NCI-H460 (cell line): Measurements from ENCODE around the gene IFNL1. TPM values are rescaled to one million over a fixed set of nuclear protein-coding genes. Genes with fewer than 3 reads are reported as not detected.
A peak's percentile ranks its signal among the peaks of the same experiment; 100 is the strongest.
"Not testable (repeated sequence)": the region's sequence is repeated elsewhere in the genome, so short reads cannot be mapped to it uniquely, and the experiment has no call there.

ENCODE experiments used
- DNase-seq: peaks from one replicate; pipeline ENCODE4 v3.0.0-alpha.2; 2016; ENCODE audit warnings: low read depth; ENCODE audit errors: extremely low read depth
- total RNA-seq: library from RNA; depleted of rRNA; stranded (reverse); fragments of >200 nt; shearing (Covaris generic); gene quantifications from 2 replicates; pipeline ENCODE4 v1.2.3, GENCODE V29; 2014

The IFNL1 gene
- total RNA-seq, 1 experiment from 2014 or later = not detected

DNA sequence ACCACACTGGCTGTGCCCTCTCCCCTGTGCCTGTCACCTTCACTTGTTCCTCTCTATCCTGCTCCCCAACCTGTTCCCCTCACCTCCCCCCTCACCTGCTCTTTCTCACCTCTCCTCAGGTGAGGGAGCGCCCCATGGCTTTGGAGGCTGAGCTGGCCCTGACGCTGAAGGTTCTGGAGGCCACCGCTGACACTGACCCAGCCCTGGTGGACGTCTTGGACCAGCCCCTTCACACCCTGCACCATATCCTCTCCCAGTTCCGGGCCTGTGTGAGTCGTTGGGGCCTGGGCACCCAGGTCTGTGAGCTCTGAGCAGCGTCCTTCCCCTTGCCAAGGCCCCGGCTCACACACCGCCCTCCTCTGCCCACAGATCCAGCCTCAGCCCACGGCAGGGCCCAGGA, 26.8 kb upstream of the IFNL1 start:
- DNase-seq = not testable (repeated sequence)

DNA sequence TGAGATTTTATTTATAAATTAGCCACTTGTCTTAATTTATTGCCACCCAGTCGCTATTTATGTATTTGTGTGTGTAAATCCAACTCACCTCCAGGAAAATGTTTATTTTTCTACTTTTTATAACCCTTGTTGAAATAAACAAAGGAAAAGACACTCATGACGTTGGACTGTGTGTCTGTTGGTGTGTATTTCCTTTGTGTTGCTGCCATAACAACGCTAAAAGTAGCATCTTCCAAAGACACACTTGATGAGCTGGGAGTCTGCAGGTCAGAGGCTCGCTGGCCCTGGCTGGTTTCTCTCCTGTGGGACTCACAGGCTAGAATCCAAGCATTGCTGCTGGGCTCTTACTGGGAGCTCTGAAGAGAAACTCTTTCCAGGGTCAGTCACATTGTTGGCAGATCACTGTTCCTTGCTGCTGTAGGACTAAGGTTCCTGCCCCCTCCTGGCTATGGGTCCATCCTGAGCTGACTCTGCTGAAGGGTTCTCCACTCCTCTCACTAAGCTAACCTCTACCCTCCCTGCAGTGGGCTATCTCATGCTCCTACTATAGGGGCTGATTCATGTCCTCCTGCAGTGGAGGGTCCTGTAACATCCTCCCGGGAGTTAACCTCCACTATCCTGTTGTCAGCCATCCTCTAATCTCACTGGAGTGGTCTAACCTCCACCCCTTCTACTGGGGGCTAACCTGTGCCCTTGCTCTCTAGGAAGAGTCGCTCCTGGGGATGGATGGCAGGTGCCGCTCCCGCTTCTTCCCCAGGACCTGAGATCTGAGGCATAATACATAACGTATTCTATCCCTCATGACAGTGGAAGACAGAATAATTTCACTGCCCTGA, 26.0 kb upstream of the IFNL1 start:
- no peak for DNase-seq

DNA sequence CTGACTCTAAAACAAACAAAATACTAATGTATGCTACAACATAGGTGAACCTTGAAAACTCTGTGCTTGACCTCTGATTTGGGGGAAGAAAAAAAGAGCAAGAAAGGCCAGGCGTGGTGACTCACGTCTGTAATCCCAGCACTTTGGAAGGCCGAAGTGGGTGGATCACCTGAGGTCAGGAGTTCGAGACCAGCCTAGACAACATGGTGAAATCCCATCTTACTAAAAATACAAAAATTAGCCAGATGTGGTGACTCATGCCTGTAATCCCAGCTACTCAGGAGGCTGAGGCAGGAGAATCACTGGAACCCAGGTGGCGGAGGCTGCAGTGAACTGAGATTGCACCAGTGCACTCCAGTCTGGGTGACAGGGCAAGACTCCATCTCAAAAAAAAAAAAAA, 22.3 kb upstream of the IFNL1 start:
- DNase-seq = not testable (repeated sequence)

DNA sequence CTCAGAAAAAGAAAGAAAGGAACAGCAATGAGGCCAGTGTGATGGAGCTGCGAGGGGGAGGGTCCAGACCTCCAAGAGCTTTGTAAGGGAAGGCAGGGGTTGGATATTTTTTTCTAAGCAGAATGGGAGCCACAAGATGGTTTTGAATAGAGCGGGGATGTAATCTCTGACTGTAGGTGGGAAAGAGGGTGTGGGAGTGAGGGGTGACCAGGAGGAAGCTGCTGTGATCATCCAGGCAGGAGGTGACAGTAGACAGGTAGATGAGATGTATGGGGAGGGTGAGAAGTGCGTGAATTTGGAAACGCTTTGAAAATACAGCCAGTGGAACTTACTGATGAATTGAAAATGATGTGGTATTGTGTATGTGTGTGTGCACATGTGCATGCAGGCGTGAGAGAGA, 20.6 kb upstream of the IFNL1 start:
- no peak for DNase-seq

DNA sequence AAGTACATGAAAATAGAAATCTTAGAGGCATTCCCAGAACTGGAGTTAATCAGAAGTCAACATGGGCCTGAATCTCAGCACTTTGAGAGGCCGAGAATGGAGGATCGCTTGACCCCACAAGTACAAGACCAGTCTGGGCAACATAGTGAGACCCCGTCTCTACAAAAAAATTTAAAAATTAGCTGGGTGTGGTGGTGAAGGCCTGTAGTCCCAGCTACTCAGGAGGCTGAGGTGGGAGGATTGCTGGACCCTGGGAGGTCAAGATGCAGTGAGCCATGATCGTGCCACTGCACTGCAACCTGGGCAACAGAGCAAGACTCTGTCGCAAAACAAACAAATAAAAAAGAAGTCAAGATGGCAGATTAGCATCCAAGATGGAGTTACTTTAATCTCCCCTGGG, 19.5 kb upstream of the IFNL1 start:
- DNase-seq = no peak

DNA sequence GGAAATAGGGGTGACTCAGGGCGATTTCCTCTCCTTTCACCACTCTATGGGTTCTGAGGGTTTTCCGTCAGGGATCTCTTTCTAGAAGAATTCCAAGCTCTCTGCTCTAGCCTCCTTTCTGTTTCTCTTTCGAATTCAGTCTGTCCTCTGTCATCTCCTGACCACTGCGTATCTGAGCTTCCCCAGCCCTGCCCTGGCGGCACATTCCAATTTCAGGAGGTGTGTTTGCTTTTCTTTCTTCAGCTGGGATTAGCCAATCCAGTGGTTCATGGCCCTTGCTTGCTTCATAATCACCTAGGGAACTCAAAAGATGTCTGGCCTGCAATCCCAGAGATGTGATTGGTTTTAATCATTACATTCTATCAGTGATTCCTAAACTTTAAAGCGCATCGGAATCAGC, 18.6 kb upstream of the IFNL1 start:
- no peak for DNase-seq

DNA sequence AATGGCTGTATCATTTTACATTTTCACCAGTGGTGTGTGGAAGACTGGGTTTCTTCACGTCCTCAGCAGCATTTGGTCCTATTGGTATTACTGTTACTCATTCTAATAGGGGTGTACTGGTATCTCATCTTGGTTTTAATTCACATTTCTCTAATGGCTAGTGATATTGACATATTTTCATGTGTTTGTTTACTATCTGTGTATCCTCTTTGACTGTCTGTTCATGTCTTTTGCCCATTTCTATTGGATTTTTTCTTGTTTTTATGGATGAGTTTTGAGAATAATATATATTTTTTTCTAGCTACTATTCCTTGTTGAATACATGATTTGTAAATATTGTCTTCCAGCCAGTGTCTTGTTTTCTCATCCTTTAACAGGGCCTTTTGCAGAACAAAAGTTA, 14.2 kb upstream of the IFNL1 start:
- DNase-seq = no peak

DNA sequence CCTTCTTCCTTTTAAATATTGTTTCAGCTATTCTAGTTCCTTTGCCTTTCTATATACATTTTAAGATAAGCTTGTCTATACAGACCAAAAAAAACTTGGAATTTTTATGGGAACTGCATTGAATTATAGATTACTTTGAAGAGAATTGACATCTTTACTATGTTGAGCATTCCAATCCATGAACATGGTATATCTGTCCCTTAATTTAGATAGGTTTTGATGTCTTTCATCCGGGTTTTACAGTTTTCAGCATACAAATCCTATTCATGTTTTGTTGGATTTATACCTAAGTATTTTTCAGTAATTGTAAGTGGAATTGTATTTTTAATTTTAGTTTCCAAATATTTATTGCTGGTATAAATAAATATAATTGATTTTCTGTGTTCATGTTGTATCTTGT, 12.2 kb upstream of the IFNL1 start:
- no peak for DNase-seq

DNA sequence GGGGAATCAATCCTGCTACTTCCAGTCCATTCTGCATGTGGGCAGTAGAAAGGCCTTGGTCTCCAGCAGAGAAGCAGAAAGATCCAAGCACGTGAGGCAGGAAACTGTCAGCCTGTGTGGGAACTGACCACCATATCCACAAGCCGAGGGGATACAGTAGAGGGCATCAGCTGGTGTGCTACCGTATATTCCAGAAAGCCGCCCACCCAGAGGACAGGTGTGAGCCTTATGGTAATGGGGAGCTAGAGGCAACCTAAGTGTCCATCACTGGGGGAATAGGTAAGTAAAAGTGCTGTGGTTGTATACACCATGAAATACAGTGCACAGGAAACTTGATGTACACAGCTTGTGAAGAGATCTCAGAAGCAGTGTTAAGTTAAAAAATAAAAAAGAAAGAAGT, 2.8 kb upstream of the IFNL1 start:
- no peak for DNase-seq

DNA sequence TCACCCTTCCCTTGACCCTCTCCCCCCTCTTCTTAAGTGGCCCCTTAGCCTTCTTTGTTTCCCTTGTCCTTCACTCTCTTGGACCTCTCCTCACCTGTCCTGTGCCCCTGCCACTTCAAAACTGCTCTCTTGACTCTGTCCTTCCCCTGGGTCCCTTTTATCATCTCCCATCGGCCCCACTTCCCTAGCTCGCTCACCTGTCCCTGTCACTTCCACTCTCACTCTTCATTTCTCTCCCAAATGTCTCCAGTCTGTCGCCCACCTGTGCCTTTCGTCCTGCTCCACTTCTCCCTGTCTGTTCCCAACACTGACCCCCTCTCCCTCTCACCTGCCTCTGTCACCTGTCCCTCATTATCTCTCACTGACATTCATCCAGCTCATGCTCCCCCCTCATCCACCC, 699 bp downstream of the IFNL1 start:
- DNase-seq = no peak

DNA sequence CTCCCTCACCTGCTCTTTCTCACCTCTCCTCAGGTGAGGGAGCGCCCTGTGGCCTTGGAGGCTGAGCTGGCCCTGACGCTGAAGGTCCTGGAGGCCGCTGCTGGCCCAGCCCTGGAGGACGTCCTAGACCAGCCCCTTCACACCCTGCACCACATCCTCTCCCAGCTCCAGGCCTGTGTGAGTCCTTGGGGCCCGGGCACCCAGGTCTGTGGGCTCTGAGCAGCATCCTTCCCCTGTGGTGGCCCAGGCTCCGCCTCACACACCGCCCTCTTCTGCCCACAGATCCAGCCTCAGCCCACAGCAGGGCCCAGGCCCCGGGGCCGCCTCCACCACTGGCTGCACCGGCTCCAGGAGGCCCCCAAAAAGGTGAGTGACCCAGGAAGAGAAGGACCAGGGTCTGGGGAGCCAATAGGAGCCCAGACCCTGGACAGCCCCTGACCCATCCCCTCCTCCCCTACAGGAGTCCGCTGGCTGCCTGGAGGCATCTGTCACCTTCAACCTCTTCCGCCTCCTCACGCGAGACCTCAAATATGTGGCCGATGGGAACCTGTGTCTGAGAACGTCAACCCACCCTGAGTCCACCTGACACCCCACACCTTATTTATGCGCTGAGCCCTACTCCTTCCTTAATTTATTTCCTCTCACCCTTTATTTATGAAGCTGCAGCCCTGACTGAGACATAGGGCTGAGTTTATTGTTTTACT, 1.9 kb downstream of the IFNL1 start:
- no peak for DNase-seq

DNA sequence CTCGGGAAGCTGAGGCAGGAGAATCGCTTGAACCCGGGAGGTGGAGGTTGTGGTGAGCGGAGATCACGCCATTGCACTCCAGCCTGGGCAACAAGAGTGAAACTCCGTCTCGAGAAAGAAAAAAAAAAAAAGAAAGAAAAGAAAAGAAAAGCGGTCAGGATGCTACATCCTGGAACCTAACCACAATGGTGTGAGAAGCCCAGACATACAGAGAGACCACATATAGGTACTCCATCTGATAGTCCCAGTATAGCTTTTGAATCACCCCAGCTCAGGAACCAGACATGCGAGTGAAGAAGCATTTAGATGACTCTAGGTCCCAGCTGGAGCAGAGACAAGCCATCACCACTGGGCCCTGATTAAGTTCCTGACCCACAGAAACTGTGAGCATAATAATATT, 3.2 kb downstream of the IFNL1 start:
- DNase-seq = no peak

DNA sequence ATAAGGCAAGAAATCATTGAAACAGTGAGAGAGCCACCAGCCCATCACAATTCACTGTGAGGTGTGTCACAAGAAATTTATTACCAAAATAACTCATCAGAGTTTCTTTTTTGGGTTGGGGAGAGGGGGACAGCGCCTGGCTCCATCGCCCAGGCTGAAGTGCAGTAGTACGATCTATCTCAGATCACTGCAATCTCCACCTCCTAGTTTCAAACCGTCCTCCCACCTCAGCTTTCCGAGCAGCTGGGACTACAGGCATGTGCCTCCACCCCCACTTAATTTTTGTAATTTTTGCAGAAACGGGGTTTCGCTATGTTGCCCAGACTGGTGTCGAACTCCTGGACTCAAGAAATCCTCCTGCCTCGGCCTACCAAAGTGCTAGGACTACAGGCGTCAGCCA, 3.6 kb downstream of the IFNL1 start:
- no peak for DNase-seq

DNA sequence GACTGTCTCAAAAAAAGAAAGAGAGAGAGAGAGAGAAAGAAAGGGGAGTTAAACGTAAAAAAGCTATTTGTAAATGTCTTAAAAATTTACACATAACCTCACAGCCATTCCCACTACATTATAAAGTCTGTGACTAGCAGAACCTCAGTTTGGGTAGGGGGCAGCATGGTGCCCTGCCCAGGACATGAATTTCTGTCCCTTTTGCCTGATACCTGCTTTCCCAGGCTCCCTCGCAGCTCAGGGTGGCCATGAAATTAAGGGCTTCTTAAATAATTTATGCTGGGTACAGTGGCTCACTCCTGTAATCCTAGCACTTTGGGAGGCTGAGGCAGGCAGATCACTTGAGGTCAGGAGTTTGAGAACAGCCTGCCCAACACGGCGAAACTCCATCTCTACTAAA, 4.8 kb downstream of the IFNL1 start:
- no peak for DNase-seq

DNA sequence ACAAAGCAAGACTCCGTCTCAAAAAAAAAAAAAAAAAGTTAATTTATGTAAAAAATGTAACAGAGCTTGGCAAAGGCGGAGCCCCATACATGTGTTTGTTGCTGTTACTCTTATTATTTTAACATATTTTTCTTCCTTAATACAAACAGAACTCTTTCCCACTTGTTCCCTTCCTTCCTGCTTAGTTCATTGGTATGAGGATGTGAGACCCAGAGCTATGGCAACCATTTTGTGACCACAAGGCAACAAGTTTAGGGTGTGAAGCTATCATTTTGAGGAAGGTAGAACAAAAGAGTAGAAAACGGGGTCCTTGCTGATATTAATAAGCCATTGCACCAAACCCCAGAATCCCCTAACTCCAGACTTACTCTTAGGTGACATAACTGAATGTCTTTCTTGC, 5.4 kb downstream of the IFNL1 start:
- DNase-seq = no peak

DNA sequence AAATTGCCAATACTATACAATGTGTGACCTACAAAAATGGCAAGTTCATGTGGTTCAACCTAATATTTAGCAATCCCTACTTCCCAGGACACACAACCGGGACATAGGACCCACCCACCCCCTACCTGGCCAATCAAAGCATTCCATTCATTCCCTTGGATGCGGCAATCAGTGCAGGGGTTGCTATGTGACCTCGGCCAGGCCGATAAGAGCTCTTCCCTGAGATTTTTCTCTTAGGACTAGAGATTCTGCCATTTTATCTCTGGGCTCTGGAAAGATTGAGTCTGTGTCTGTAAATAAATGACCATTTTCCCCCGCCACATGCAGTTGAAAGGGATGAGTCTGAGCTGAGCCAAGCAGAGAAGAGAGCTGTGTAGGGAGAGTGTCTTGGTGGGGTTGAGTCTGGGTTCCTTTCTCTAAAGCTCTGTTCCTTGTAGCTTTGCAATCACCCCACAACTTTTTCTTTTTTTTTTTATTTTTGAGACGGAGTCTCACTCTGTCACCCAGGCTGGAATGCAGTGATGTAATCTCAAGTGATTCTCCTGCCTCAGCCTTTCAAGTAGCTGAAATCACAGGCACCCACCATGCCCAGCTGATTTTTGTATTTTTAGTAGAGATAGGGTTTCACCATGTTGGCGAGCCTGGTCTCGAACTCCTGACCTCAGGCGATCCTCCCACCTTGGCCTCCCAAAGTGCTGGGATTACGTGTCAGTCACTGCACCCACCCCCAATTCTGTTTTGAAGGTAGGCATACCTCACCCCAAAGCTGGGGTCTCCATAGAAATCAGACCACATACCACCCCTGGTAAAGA, 7.4 kb downstream of the IFNL1 start:
- DNase-seq = no peak

DNA sequence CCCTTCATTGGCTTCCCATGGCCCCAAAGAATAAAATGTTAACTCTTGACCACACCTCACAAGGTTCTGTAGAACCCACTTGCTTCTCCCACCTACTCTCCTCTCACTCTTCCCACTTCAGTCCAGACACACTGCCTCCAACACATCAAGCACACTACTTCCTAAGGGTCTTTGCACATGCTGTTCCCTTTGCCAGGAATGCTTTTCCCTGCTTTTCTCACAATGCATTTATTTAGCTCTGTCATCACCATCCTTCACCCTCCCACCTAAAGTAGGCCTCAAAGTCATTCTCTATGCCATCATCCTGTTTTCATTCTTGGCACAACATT, 7.9 kb downstream of the IFNL1 start:
- no peak for DNase-seq

DNA sequence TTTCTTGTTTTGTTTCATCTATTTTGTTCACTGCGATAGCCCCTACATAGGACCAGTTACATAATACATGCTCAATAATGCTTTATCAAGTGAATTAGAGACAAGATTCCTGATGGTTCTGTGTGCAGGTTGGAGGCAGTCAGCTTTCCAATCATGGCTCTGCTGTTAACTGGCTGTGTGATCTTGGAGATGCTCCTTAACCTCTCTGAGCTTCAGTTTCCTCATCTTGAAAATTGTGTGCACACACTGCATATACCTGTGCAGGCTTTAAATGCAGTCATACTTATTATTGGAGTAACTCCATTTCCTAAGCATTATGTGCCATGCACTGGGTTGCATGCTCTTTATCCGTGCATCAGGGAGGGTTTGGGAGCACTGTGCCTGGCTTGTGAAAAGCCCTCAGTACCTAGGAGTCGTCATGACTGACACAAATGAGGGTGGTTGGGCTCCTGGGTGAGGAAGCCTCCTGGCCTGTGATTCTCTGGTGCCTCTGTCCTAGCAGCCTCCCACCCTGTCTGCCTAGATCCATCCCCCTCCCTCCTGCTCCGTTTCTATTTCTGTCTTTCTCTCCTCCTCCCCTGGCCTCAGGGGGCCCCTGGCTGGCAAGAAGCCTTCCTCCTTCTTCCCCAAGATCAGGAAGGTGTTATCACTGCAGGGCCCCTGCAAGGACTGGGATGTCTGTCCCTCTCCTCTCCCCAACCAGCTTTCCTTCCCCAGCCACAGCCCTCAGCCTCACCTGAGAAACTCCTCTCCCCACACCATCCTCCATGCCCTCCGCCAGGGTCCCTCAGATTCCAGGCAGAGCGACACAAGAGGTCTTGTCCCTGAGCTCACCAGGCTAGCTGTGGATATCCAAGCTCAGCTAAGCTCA, 8.7 kb downstream of the IFNL1 start:
- no peak for DNase-seq

DNA sequence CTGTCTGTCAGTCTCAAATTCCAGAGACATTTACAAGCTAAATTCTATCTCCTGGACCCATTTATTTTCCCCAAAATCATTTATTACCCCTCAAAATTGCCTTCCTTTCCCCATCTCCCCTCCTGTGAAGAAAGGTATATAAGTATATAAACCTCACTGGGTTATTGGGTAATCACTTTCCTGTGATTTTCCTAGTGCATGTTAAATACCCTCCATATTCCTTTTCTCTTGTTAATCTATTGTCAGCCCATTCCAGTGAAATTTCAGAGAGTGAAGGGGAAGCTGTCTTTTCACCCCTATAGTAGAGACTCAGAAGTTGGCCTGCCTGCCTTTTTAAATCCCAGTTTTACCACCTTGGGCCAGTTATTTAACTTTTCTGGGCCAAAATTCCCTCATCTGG, 9.9 kb downstream of the IFNL1 start:
- DNase-seq = no peak

DNA sequence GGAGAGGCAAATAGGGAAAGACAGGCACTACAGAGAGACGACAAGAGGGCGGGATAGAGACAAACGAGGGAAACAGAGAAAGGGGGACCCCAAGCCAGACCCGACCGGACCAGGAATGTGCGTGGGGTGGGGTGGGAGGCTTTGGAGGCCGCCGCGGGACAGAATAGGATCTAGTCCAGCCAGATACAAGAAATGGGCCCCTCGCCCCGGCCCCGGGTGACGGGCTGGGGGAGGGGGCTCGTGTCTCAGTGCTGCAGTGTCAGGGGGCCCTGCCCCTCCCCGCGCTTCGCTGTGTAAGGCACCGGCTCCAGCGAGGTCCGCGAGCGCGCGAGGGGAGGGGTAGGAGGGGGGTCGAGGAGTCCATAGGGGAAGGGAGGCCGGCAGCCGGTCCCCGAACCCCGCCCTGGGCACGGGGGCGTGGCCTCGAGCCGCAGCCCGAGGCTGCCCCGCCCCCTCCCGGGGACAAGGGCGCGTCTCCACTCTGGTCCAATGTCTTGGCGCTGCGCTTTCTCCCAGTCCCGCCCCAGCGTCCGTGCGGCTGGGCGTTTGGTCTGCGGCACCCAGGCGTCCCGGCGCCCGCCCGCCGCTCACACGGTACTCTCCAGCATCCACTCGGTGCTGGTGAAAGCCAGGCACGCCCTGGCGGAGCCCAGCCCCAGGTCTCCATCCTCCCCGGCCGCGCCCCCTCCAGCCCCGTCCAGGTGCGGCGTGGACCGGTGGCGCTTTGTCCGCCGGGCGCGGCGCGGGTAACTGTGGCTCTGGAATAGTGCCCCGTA, 11.0 kb downstream of the IFNL1 start:
- DNase-seq = peak; percentile 40
